Measurements from ENCODE around the gene TBC1D13.

TBC1D13 gene

DNA sequence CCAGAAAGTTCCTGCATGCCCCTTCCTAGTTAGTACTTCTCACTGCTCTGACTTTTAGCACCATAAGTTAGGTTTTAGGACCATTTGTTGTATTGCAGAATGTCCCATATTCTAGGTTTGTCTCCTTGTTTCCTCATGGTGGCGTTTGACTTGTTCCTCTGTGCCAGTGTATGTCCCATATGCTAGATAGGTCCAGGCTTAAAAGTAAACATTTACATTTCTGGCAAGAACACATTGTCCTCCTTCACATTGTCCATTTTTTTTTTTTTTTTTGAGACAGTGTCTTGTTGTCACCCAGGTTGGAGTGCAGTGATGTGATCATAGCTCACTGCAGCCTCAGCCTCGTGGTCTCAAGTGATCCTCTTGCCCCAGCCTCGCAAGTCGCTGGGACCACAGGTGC is 15.4 kb downstream of the TBC1D13 start:
- TF ChIP-seq POLR2AphosphoS5 (IDR thresholded peaks at IDR 0.05; ENCODE audit: low read depth) (no peak), SPI1 (IDR thresholded peaks at IDR 0.05; ENCODE audit: borderline replicate concordance, low read depth) (no peak), GABPA (IDR thresholded peaks at IDR 0.05; ENCODE audit: low read depth) (no peak)
- TF ChIP-seq, protein P1, sequence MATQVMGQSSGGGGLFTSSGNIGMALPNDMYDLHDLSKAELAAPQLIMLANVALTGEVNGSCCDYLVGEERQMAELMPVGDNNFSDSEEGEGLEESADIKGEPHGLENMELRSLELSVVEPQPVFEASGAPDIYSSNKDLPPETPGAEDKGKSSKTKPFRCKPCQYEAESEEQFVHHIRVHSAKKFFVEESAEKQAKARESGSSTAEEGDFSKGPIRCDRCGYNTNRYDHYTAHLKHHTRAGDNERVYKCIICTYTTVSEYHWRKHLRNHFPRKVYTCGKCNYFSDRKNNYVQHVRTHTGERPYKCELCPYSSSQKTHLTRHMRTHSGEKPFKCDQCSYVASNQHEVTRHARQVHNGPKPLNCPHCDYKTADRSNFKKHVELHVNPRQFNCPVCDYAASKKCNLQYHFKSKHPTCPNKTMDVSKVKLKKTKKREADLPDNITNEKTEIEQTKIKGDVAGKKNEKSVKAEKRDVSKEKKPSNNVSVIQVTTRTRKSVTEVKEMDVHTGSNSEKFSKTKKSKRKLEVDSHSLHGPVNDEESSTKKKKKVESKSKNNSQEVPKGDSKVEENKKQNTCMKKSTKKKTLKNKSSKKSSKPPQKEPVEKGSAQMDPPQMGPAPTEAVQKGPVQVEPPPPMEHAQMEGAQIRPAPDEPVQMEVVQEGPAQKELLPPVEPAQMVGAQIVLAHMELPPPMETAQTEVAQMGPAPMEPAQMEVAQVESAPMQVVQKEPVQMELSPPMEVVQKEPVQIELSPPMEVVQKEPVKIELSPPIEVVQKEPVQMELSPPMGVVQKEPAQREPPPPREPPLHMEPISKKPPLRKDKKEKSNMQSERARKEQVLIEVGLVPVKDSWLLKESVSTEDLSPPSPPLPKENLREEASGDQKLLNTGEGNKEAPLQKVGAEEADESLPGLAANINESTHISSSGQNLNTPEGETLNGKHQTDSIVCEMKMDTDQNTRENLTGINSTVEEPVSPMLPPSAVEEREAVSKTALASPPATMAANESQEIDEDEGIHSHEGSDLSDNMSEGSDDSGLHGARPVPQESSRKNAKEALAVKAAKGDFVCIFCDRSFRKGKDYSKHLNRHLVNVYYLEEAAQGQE (IDR thresholded peaks at IDR 0.05; ENCODE audit: insufficient replicate concordance, low read depth), result no peak
- TF ChIP-seq, protein P2, sequence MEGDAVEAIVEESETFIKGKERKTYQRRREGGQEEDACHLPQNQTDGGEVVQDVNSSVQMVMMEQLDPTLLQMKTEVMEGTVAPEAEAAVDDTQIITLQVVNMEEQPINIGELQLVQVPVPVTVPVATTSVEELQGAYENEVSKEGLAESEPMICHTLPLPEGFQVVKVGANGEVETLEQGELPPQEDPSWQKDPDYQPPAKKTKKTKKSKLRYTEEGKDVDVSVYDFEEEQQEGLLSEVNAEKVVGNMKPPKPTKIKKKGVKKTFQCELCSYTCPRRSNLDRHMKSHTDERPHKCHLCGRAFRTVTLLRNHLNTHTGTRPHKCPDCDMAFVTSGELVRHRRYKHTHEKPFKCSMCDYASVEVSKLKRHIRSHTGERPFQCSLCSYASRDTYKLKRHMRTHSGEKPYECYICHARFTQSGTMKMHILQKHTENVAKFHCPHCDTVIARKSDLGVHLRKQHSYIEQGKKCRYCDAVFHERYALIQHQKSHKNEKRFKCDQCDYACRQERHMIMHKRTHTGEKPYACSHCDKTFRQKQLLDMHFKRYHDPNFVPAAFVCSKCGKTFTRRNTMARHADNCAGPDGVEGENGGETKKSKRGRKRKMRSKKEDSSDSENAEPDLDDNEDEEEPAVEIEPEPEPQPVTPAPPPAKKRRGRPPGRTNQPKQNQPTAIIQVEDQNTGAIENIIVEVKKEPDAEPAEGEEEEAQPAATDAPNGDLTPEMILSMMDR (IDR thresholded peaks at IDR 0.05; ENCODE audit: insufficient read depth, low read length), result no peak
- Histone ChIP-seq H3K27me3 (ENCODE audit: insufficient read depth, poor library complexity, severe bottlenecking) (no peaks in the 10 kb centered on the region), H3K27ac (replicated peaks) (no peak overlapping the region), H3K4me3 (replicated peaks; ENCODE audit: insufficient read depth, low read length) (no peak overlapping the region)
- no peak for DNase-seq (ENCODE audit: low read depth in 1 of 2, low spot score in 1 of 2)

DNA sequence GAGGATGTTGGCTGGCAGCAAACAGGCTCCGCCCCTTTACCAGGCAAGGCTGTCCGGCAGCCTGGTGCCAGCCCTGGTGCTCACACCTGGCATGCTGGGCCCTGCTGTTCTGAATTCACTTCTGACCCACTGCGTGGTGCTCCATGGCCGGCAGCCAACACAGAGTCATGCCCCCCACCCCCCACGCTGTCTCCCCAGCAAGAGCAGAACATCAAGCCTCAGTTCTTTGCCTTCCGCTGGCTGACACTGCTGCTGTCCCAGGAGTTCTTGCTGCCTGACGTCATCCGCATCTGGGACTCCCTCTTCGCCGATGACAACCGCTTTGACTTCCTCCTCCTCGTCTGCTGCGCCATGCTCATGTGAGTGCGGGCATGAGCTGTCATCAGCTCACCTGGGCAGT is 18.6 kb downstream of the TBC1D13 start:
- no peak overlapping the region for H3K27ac ChIP-seq (replicated peaks)
- H3K4me3 ChIP-seq (replicated peaks; ENCODE audit: insufficient read depth, low read length), result no peak overlapping the region
- TF ChIP-seq SPI1 (IDR thresholded peaks at IDR 0.05; ENCODE audit: borderline replicate concordance, low read depth) (no peak), POLR2AphosphoS5 (IDR thresholded peaks at IDR 0.05; ENCODE audit: low read depth) (no peak), GABPA (IDR thresholded peaks at IDR 0.05; ENCODE audit: low read depth) (no peak)
- TF ChIP-seq, protein P2 (IDR thresholded peaks at IDR 0.05; ENCODE audit: insufficient read depth, low read length), result no peak
- TF ChIP-seq, protein P1 (IDR thresholded peaks at IDR 0.05; ENCODE audit: insufficient replicate concordance, low read depth), result no peak
- DNase-seq (ENCODE audit: low read depth in 1 of 2, low spot score in 1 of 2), result no peak
- H3K27me3 ChIP-seq (ENCODE audit: insufficient read depth, poor library complexity, severe bottlenecking), result no peaks in the 10 kb centered on the region

DNA sequence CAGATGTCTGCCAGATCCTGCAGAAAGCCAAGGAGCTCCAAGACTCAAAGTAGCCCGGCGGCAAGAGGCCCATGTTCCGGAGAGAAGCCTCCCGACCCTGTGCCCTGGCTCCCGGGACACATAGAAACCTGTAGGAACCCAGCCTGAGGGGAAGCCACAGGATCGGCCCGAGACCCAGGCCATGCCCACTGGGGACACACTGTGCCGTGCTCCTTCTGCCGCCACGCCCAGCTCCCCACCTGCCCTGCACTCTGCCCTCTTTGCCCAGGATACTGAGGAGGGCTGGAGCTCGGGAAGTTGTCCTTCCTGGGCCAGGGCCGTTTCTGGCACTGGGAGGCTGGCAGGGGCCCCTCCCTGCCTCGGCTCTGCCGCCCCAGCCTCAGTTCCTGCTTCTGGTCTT is 20.8 kb downstream of the TBC1D13 start:
- H3K27me3 ChIP-seq (ENCODE audit: insufficient read depth, poor library complexity, severe bottlenecking), result no peaks in the 10 kb centered on the region
- TF ChIP-seq GABPA (IDR thresholded peaks at IDR 0.05; ENCODE audit: low read depth) (no peak), SPI1 (IDR thresholded peaks at IDR 0.05; ENCODE audit: borderline replicate concordance, low read depth) (no peak), POLR2AphosphoS5 (IDR thresholded peaks at IDR 0.05; ENCODE audit: low read depth) (no peak)
- TF ChIP-seq, protein P1 (IDR thresholded peaks at IDR 0.05; ENCODE audit: insufficient replicate concordance, low read depth), result no peak
- TF ChIP-seq, protein P2 (IDR thresholded peaks at IDR 0.05; ENCODE audit: insufficient read depth, low read length), result no peak
- H3K27ac ChIP-seq (replicated peaks), result no peak overlapping the region
- DNase-seq (ENCODE audit: low read depth in 1 of 2, low spot score in 1 of 2), result no peak
- H3K4me3 ChIP-seq (replicated peaks; ENCODE audit: insufficient read depth, low read length), result no peak overlapping the region
